MM.1S (cell line): ENCODE results near the gene POGLUT3.

ENCODE experiments used
- CTCF ChIP-seq: fragments of 300-600 bp; sonication (generic); IDR thresholded peaks from 2 replicates; pipeline ENCODE4 v1.5.1; 2016; ENCODE audit warnings: antibody characterized with exemption, low read length, mixed read lengths
- EZH2 ChIP-seq: fragments of 300-600 bp; sonication (generic); optimal IDR thresholded peaks from 2 replicates; pipeline ENCODE3; 2017; ENCODE audit warnings: low read depth, mild to moderate bottlenecking, antibody characterized with exemption, low read length, mixed read lengths
- EZH2phosphoT487 ChIP-seq: fragments of 300-600 bp; sonication (generic); IDR thresholded peaks from 2 replicates; pipeline ENCODE4 v1.6.1; 2018; ENCODE audit warnings: antibody characterized with exemption, low read length

- TF ChIP-seq CTCF (no peak), EZH2 (no peak), EZH2phosphoT487 (no peak)
These were observed 11.9 kb downstream of the POGLUT3 start for GRCh38 chr11:108486331-108486730.
